HL-60 (cell line): ENCODE results near the gene TMEM238L.

Experiments used
- DNase-seq, 2 experiments: peaks; one replicate each; pipeline ENCODE4 v3.0.0-alpha.2; 2010 to 2020; ENCODE audit warnings: low read depth in 1 of 2, low spot score in 1 of 2
- H3K27ac ChIP-seq: fragments of 250-450 bp; sonication (Bioruptor Pico); replicated peaks from 2 replicates; pipeline ENCODE4 v1.5.1; 2020; ENCODE audit warnings: mild to moderate bottlenecking, moderate library complexity
- H3K27me3 ChIP-seq: fragments of 250-450 bp; sonication (Bioruptor Pico); 2 replicates; pipeline ENCODE4 v1.5.1; 2021; ENCODE audit warnings: mild to moderate bottlenecking, moderate library complexity; ENCODE audit not compliant: insufficient read depth, poor library complexity, severe bottlenecking
- H3K4me3 ChIP-seq: replicated peaks from 2 replicates; pipeline ENCODE4 v1.5.1; 2011; ENCODE audit warnings: mild to moderate bottlenecking, control low read depth, low read length; ENCODE audit not compliant: insufficient read depth
- GABPA ChIP-seq: IDR thresholded peaks from 2 replicates; pipeline ENCODE4 v1.6.1; 2012; ENCODE audit warnings: low read depth
- POLR2AphosphoS5 ChIP-seq: IDR thresholded peaks from 2 replicates; pipeline ENCODE4 v1.6.1; 2012; ENCODE audit warnings: low read depth
- SPI1 ChIP-seq: IDR thresholded peaks from 2 replicates; pipeline ENCODE4 v1.6.1; 2012; ENCODE audit warnings: low read depth, mild to moderate bottlenecking, borderline replicate concordance
- TF ChIP-seq, protein P1 (sequence below): IDR thresholded peaks from one replicate; pipeline ENCODE4 v1.5.1; 2011; ENCODE audit warnings: low read length, control low read depth, inconsistent platforms; ENCODE audit not compliant: insufficient read depth
- TF ChIP-seq, protein P2 (sequence below): IDR thresholded peaks from 2 replicates; pipeline ENCODE4 v1.6.1; 2012; ENCODE audit warnings: low read depth; ENCODE audit not compliant: insufficient replicate concordance

Gene TMEM238L

DNA sequence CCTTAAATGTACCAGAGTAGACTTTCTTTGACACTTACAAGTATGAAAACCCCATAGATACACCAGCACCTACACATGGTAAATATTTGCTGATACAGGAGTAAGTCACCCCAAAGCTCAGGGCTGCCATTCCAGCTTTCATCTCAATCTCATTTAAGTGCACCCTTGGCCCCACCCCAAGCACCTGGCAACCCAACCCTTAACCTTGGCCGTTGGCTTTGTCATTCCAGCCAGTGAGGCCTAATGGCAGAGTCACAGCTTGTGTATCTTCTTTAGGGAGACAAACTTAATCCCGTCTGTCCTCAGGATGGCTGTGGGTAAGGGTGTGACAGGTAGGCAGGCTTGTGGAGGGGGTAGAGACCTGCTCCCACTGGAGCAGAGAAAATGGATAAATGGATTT lies 42.6 kb downstream of the TMEM238L start:
- no peak overlapping the region for H3K27ac ChIP-seq

DNA sequence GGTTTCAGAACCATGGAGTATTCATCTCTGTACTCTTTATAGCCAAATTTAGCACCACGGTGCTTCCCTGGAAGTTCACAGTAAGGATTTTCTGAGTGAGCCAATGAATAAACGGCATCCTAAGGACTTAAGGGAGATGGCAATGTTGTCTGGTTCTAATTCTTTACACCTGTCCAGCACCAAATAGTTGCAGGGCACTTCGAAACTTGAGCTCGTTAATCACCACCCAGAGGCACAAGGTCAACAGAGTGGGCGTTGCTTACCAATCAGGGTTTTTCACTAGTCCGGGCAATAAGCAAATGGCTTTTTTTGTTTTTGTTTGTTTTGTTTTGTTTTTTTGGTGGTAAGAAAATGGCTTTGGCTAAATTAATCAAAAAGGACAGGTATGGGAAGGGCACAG lies 45.8 kb downstream of the TMEM238L start:
- Histone ChIP-seq H3K4me3 (no peak overlapping the region), H3K27me3 (no peaks in the 10 kb centered on the region), H3K27ac (no peak overlapping the region)
- no peak for DNase-seq
- TF ChIP-seq GABPA: no peak
- TF ChIP-seq, protein P1, sequence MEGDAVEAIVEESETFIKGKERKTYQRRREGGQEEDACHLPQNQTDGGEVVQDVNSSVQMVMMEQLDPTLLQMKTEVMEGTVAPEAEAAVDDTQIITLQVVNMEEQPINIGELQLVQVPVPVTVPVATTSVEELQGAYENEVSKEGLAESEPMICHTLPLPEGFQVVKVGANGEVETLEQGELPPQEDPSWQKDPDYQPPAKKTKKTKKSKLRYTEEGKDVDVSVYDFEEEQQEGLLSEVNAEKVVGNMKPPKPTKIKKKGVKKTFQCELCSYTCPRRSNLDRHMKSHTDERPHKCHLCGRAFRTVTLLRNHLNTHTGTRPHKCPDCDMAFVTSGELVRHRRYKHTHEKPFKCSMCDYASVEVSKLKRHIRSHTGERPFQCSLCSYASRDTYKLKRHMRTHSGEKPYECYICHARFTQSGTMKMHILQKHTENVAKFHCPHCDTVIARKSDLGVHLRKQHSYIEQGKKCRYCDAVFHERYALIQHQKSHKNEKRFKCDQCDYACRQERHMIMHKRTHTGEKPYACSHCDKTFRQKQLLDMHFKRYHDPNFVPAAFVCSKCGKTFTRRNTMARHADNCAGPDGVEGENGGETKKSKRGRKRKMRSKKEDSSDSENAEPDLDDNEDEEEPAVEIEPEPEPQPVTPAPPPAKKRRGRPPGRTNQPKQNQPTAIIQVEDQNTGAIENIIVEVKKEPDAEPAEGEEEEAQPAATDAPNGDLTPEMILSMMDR: no peak
- TF ChIP-seq POLR2AphosphoS5: no peak
- TF ChIP-seq SPI1: no peak
- TF ChIP-seq, protein P2, sequence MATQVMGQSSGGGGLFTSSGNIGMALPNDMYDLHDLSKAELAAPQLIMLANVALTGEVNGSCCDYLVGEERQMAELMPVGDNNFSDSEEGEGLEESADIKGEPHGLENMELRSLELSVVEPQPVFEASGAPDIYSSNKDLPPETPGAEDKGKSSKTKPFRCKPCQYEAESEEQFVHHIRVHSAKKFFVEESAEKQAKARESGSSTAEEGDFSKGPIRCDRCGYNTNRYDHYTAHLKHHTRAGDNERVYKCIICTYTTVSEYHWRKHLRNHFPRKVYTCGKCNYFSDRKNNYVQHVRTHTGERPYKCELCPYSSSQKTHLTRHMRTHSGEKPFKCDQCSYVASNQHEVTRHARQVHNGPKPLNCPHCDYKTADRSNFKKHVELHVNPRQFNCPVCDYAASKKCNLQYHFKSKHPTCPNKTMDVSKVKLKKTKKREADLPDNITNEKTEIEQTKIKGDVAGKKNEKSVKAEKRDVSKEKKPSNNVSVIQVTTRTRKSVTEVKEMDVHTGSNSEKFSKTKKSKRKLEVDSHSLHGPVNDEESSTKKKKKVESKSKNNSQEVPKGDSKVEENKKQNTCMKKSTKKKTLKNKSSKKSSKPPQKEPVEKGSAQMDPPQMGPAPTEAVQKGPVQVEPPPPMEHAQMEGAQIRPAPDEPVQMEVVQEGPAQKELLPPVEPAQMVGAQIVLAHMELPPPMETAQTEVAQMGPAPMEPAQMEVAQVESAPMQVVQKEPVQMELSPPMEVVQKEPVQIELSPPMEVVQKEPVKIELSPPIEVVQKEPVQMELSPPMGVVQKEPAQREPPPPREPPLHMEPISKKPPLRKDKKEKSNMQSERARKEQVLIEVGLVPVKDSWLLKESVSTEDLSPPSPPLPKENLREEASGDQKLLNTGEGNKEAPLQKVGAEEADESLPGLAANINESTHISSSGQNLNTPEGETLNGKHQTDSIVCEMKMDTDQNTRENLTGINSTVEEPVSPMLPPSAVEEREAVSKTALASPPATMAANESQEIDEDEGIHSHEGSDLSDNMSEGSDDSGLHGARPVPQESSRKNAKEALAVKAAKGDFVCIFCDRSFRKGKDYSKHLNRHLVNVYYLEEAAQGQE: no peak

More for the DNA sequence above, 42.6 kb downstream of the TMEM238L start:
- DNase-seq: no peak
- TF ChIP-seq GABPA: no peak
- TF ChIP-seq POLR2AphosphoS5: no peak
- TF ChIP-seq, protein P2: no peak
- TF ChIP-seq SPI1: no peak
- TF ChIP-seq, protein P1: no peak
- no peak overlapping the region for H3K4me3 ChIP-seq
- no peaks in the 10 kb centered on the region for H3K27me3 ChIP-seq

DNA sequence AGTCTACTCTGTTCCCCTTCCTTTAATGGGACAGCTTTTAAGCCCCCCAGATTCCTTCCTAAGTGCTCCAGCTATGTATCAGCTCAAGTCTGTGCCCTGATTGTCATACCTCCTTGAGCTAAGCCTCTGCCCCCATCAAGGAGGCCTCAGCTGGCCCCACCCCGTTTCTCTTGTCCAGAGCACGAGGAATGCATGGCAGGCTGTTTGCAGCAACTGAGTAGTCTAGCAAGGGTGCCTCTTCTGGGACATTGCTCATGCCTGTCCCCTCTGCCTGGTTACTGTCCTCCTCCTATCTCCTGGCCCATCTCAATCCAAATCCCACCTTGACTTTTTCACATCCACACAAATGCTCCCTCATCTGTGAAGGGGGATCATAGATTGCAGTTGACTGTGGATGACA lies 46.3 kb downstream of the TMEM238L start:
- TF ChIP-seq POLR2AphosphoS5: no peak
- TF ChIP-seq, protein P2: no peak
- no peak for TF ChIP-seq GABPA
- TF ChIP-seq SPI1: no peak
- TF ChIP-seq, protein P1: no peak
- Histone ChIP-seq H3K27me3 (no peaks in the 10 kb centered on the region), H3K27ac (no peak overlapping the region), H3K4me3 (no peak overlapping the region)
- no peak for DNase-seq
